ENCODE data around the gene OPCML.
A peak's percentile ranks its signal among the peaks of the same experiment; 100 is the strongest.

The OPCML gene

DNA sequence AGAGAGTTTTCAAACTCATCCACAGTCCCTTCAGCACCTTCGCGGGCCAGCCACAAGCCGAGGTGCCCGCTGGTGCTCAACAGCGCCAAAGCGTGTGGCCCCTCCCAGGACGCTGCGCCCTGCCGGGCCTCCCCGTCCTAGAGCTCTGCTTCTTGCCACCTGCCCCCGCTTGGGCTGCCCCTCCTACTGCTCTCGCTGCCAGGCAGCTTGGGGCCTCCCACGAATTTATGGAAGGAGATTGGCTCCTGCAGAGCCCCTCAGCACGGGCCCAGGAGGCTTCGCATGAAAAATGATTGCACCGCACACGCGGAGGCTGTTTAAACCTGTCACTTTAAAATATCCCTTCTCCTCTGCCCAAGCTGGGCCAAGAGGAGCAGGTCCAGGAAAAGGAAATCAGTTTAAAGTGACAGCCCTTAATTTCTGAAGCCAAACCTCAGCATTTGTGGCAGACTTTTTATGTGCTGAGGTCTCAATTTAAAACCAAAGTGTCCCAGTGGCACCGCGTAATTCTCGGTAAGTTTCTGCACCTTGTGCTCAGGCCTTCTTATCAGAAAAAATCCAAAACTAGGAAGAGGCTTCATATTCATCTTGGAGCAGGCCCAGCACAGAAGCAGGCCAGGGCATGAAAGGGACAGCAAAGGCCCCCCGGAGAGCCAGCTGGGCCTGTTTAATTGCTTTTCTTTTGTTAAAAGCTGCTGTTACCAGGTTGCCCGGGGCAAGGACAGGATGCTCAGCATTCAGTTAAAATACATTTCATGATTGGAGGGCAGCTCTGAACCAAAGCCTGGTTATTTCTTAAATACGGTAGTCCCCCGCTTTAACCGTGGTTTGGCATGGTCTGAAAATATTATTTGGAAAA, 303.6 kb downstream of the OPCML start:
- DNase-seq: peak; percentile 53

GRCh38 chr11:133227632-133228111, 304.6 kb downstream of the OPCML start:
- no peak for DNase-seq

- no peak for DNase-seq
These were observed 308.0 kb downstream of the OPCML start for GRCh38 chr11:133224271-133224670.

GRCh38 chr11:133222425-133223330, 309.6 kb downstream of the OPCML start:
- DNase-seq: no peak

DNA sequence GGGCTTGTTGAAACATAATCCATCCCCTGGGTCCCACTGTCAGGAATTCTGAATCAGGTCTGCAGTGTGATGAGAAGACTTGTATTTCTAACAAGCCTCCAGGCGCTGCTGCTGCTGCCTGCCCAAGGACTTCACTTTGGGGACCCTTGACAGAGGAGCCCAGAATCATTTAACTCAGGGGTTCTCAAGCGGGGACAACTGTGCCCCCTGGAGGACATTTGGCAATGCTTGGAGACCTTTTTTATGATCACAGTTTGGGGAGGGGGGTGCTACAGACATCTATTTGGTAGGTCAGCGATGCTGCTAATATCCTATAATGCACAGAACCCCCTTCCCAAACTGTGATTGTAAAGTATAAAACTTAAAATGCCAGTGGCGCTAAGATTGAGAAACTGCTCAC, 312.8 kb downstream of the OPCML start:
- no peak for DNase-seq

GRCh38 chr11:133216813-133217212, 315.5 kb downstream of the OPCML start:
- no peak for DNase-seq

DNA sequence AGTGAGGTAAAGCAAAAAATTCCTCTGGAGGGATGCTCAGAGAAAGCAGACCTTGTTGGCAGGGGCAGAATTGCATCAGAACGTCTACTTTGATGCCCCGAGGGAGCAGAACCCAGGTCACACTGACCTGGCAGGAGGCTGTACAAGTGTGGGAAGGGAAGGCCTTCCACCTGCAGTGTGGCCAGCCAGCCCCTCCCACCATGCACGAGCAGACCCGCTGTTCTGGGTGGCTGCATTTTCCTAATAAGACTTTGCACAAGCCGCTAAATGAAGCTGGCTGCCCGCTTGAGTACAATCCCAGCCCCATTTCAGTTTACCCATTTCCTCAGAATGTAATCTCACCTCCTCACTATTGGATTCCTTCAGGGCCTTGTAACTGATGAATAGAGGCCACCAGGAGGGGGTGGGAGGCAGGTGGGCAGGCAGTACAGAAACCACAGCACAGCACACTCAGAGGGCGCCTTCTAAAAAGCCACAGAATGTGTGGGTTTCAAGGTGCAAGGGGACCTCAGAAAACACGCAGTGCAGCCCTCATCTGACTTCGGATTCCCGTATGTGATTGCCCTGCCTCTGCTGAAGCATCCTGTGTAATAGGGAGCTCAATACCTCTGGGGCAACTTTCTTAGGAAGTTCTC, 316.6 kb downstream of the OPCML start:
- DNase-seq: no peak

DNA sequence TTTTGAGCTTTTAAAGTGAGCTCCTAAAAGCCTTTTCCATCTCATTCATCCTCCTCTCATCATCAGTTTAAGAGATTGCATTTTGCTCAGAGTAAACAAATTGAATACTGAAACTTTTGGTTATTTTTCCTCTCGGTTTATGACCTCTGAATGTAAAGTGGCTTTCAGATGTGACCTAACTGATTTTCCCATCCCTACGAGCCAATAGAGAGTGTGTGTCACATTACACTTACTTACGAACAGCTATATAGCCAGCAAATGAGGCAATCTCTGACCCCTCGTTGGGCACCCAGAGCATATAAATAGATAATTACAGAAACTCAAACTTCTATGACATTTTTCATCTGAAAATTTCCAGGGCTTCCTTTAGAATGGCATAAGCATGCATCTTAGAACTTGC, 317.7 kb downstream of the OPCML start:
- DNase-seq: no peak

GRCh38 chr11:133212201-133212600, 320.1 kb downstream of the OPCML start:
- DNase-seq: no peak

DNA sequence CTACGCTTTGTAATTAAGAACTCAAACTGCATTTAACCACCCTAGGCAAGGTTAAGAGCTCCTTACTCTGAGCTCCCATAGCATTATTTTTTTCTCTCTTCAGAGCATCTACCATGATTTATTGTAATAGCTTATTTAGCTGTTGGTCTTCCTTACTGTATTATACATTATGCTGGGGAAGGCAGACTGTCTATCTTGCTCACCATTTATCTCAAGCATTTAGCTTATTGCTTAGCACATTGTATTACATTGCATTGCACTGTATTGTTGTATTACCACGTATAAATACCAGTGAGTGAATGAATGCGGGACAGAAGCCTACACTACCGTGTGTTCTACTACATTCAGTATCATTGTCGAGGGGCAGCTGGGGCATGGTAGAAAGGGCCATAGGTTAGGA, 324.3 kb downstream of the OPCML start:
- DNase-seq: no peak

DNA sequence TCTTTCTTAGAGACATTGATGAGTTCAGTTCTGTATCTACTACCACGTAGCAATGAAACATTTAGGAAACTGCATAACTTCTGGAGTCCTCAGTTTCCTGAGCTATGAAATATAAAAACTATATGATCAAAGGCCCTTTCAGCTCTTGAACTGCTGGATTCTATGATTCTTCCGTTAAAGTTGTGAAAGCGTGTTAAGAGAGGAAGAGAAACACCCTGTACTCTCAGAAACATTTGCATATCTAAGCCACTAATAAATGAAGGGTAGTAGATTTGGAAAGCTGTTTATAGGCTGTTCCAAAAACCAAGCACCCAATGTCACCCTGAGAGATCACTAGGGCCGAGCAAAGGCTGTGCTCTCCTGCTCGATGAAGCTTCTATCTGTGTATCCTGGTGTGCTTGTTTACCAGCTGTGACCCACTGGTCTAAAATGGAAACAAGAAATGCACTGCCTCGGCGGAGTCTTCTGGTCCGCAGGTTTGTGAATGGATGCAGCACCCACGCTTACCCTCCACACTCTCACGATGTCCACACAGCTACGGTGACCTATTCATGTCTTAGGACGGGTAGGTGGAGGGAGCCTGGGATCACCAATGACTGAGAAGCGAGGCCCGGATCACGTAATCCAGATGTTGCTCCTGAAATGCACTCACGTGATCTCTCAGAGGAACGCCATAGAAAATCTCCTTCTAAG, 325.8 kb downstream of the OPCML start:
- no peak for DNase-seq

DNA sequence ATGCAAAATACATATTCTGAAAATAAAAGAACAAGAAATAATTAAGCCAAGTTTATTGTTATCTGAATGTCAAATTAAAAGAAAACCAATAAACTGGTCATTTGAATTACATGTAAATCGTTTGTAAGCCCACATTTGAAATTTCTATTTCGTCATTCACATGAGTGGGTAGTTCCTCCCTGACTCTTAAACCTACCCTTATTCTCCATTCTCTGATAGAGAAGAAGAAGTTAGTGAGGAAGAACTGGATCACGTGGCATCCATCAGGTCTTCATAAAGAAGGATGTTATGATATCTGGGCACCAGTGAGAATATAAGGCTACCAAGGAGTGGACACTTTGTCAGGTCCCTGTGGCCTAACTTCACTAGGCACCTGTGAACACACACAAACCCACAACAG, 328.1 kb downstream of the OPCML start:
- DNase-seq: no peak

- DNase-seq: no peak
These were observed 329.5 kb downstream of the OPCML start for GRCh38 chr11:133202816-133203215.

DNA sequence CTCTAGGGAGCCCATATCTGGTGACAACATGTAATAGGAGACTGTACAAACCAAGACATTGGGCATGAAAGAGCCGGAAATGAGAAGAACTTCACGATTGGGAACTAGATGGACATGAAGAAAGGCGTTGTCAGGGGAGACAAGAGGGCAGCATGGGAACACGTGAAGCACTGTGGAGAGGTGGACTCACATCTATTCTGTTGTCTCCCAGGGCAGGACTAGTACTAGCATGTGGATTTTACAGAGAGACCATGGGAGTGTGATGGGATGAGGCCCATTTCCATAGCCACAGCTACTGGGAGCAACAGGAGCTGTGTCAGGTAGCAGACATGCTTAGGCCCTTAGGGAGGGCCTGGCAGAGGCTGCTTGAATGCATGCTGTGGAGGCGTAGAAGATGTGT, 333.9 kb downstream of the OPCML start:
- no peak for DNase-seq

DNA sequence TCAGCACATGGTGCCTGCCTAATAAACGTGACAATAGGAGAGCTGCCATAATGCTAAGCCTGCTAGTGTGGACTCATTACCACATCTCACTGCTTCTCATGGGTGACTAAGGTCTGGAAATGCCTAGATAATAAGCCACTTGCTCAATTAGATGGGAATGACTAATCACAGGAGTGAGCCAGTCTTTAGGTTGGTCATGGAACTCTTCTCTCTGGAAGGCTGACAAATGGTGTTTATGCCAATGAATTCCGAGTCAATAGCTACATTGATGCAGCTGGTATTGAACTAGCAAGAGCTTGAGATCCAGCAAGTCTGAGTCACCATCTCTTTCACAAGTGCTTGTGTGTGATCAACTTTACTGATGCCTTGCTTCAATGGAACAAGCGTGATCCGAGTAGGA, 334.9 kb downstream of the OPCML start:
- DNase-seq: no peak

DNA sequence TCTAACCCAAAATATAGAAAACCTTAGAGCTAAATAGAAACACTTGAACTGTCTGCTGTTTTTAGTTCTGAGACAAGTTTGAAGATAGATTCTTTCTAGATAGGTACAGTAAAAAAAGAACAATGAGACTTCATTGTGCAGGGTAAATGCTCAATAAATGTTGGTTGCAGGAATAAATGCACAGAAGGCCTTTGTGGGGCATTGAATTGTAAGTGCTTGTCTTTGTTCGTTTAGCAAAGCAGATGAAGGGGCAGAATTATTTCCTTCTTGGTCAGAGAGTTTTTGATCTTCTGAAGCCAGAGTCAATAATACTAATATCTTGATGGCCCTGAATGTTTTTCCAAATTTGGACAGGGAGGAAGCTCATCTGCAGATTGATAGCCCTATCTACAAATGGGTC, 340.4 kb downstream of the OPCML start:
- no peak for DNase-seq

DNA sequence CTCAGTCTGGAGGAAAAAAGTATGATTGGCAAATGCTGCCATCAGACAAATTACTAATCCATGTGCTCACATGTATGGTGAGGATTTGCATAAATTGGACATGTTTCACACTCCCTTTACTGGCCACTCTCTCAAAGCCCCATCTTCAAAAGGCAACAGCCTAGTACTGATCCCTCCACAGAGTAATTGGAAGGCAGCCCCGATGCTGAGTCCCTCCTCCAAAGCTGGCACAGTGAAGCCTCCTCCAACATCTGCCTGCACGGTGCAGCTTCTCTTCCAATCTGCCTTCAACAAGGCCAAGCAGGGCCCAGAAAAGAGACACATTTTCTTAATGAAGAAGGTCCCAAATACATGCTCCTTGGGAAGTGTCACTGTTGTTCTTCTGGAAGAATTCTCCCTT, 350.6 kb downstream of the OPCML start:
- DNase-seq: no peak

DNA sequence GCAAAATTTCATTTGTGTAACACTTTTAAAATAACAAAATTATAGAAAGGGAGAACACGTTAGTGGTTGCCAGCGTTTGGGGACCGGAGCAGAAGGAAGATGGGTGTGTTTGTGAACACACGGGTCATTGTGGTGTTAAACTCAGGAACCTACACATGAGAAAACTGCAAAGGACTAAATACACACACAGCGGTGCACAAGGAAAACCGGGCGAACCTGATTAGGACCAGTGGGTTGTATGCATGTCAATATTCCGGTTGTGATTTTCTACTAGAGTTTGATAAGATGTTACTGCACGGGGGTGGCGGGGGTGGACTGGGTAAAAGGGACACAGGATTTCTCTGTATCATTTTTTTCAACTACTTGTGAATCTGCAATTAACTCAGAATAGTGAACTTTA, 351.2 kb downstream of the OPCML start:
- DNase-seq: no peak

GRCh38 chr11:133180201-133180600, 352.1 kb downstream of the OPCML start:
- no peak for DNase-seq

- no peak for DNase-seq
These were observed 355.6 kb downstream of the OPCML start for GRCh38 chr11:133176748-133177147.

DNA sequence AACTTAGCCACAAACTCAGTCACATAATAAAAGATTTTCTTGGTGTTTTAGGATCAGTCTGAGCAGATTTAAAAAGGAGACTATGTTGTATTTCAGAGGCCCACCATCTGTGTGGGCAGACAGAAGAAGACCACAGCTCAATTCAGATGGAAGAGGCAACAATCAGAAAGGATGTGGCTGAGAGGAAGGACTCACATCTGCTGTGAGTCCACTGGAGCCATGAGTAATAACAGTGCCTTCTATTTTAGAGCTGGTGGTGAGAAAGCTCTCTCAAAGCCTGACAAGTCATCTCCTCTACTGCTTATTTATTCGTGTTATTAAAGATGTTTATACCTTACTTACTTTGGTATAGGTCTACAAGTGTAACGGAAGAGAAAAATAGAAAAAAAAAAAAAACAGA, 357.2 kb downstream of the OPCML start:
- DNase-seq: no peak

GRCh38 chr11:133173810-133174412, 358.4 kb downstream of the OPCML start:
- DNase-seq: peak; percentile 33
